ENCODE measurements around the gene AFAP1. TPM values are rescaled to one million over a fixed set of nuclear protein-coding genes. Genes with fewer than 3 reads are reported as not detected.

Gene AFAP1
- total RNA-seq, 4 donors from 2014 or later: 4.4 to 16.6 (median 10.7) TPM

DNA sequence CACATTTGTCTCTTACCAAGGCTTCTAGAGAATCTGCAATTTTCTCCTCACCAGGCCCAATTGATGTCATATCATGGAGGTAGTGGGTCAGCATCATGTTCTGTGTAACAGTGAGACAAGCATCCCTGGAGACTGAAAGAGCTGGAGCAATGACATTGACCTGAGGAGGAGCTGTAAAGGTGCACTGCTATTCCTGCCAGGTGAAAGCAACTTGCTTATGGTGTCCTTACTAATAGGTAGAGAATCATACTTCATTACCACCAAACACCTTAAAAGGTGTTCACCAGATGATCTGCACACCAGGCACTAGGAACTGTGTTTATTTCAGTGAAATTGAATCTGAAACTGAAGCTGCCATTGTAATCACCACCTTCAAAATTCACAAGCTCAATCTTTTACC is 188.7 kb downstream of the AFAP1 start:
- TF ChIP-seq POLR2A (IDR thresholded peaks at IDR 0.05): no peak
- TF ChIP-seq, protein P1, sequence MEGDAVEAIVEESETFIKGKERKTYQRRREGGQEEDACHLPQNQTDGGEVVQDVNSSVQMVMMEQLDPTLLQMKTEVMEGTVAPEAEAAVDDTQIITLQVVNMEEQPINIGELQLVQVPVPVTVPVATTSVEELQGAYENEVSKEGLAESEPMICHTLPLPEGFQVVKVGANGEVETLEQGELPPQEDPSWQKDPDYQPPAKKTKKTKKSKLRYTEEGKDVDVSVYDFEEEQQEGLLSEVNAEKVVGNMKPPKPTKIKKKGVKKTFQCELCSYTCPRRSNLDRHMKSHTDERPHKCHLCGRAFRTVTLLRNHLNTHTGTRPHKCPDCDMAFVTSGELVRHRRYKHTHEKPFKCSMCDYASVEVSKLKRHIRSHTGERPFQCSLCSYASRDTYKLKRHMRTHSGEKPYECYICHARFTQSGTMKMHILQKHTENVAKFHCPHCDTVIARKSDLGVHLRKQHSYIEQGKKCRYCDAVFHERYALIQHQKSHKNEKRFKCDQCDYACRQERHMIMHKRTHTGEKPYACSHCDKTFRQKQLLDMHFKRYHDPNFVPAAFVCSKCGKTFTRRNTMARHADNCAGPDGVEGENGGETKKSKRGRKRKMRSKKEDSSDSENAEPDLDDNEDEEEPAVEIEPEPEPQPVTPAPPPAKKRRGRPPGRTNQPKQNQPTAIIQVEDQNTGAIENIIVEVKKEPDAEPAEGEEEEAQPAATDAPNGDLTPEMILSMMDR (IDR thresholded peaks at IDR 0.05): no peak
- Histone ChIP-seq H3K9me3 (no peaks in the 10 kb centered on the region), H3K4me1 (peaks cover 0 to 30% (median 9%) of the 10 kb centered on the region in 3 donors), H3K36me3 (no peaks in the 10 kb centered on the region), H3K4me3 (no peak overlapping the region), H3K27me3 (peaks cover 0 to 61% (median 0%) of the 10 kb centered on the region in 4 donors), H3K27ac (no peak overlapping the region)
- intact Hi-C loops (cut with DNase I): no loop called here
- DNase-seq: no peak

DNA sequence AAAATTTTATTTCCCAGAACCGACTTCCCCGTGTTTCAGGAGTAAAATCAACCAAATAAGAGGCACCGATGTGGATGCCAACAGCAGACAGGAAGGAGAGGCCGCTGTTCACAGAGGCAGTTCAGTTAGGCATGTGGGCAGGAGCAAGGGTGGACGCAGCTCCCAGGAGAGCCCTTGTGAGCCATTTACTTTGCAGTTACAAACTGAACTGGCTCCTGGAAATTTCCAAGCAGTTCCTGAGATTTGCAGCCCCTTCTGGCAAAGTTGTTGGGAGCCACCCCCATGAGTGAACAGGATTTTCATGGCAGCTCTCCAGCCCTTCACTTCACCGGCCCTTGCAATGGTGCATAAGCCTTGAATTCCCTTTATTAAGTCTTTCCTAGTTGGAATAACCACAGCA is 189.1 kb downstream of the AFAP1 start:
- H3K9me3 ChIP-seq: no peaks in the 10 kb centered on the region
- peaks cover 0 to 30% (median 9%) of the 10 kb centered on the region in 3 donors for H3K4me1 ChIP-seq
- DNase-seq: no peak
- WGBS, 2 donors: 57 to 77% methylated on average over 6 of the region's 6 CpGs
- no peak for TF ChIP-seq POLR2A (IDR thresholded peaks at IDR 0.05)
- TF ChIP-seq, protein P1 (IDR thresholded peaks at IDR 0.05): no peak
- intact Hi-C loops (cut with DNase I): no loop called here
- H3K4me3 ChIP-seq: no peak overlapping the region
- H3K36me3 ChIP-seq: no peaks in the 10 kb centered on the region
- H3K27me3 ChIP-seq: peaks cover 0 to 65% (median 0%) of the 10 kb centered on the region in 4 donors
- no peak overlapping the region for H3K27ac ChIP-seq

DNA sequence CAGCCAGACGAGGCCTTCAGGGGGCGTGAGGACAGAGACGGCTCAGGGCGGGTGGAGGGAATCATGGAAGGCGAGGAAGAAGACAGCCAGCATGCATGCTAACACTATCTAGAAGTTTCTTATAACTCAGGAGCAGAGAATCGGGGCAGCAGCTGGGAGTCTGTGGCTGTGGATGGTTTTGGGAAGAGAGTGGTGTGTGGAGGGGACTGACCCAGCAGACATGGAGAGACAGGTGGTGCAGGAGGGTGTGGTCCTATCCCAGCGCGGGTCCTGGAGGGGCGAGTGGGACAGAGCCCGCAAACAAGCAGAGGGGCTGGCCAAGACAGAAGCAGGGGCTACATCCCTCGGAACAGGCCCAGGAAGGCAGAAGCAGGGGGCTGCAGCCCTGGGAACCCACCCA is 192.1 kb downstream of the AFAP1 start:
- peaks cover 0 to 75% (median 0%) of the 10 kb centered on the region in 4 donors for H3K27me3 ChIP-seq
- no peaks in the 10 kb centered on the region for H3K36me3 ChIP-seq
- no peaks in the 10 kb centered on the region for H3K9me3 ChIP-seq
- intact Hi-C loops (cut with DNase I): no loop called here
- no peak overlapping the region for H3K27ac ChIP-seq
- H3K4me1 ChIP-seq: peaks cover 0 to 12% (median 3%) of the 10 kb centered on the region in 3 donors
- 87 to 95% methylated on average over 7 to 11 of the region's 11 CpGs for WGBS, 2 donors
- DNase-seq: no peak
- no peak overlapping the region for H3K4me3 ChIP-seq
- TF ChIP-seq POLR2A (IDR thresholded peaks at IDR 0.05): no peak
- TF ChIP-seq, protein P1 (IDR thresholded peaks at IDR 0.05): no peak

DNA sequence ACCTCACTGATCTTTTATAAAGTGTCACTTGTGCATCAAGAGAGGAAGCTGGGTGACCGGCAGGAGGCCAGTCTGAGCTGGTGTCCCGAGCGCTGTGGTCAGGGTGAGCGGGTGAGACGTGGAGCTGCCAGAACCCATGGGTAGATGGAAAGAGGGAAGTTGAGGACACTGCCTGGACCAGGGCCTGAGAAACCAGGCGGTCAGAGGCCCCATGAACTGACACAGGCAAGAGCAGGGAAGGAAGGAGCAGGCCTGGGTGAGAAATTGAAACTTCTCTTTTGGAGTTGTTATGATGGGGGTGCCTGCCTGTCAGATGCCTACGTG is 192.6 kb downstream of the AFAP1 start:
- intact Hi-C loops (cut with DNase I): no loop called here
- DNase-seq: no peak
- Histone ChIP-seq H3K4me1 (peaks cover 0 to 12% (median 3%) of the 10 kb centered on the region in 3 donors), H3K27ac (no peak overlapping the region), H3K9me3 (no peaks in the 10 kb centered on the region), H3K4me3 (no peak overlapping the region), H3K36me3 (no peaks in the 10 kb centered on the region), H3K27me3 (peaks cover 0 to 70% (median 0%) of the 10 kb centered on the region in 4 donors)
- 71 to 88% methylated on average over 5 of the region's 7 CpGs for WGBS, 2 donors
- TF ChIP-seq, protein P1 (IDR thresholded peaks at IDR 0.05): no peak
- no peak for TF ChIP-seq POLR2A (IDR thresholded peaks at IDR 0.05)

DNA sequence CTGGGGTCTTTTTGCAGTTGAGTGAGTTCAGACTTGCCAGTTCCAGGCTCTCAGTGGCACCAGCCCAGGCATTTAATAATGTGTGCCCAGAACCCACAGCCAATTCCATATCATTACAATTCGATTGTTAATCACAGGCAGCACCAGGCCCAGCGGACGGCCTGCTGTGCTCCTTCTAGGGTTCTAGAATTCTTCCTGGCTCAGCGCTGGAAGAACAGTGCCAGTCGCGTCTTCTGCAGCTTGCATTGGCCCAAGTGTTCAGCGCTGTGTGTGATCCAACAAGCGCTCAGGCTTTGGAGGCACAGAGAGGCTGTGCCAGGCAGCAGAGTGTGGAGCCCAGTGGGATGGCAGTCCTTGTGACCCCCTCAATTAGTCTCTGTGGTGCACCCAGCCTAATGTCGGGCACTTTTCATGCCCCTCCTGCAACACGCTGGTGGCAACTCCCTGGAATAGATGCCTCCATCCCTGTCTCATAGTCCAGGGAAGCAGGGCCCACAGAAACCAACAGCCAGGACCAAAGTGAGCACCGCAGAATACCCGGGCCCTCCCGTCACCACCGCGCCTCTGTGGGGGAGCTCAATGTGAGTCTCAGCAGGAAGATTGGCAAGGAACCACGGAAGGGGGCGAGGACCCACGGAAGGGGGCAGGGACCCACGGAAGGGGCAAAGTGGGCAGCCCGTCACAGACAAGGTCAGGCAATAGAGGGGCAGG is 193.2 kb downstream of the AFAP1 start:
- Histone ChIP-seq H3K27me3 (peaks cover 0 to 65% (median 0%) of the 10 kb centered on the region in 4 donors), H3K36me3 (no peaks in the 10 kb centered on the region), H3K4me1 (peaks cover 0 to 12% (median 3%) of the 10 kb centered on the region in 3 donors), H3K9me3 (no peaks in the 10 kb centered on the region), H3K4me3 (no peak overlapping the region), H3K27ac (no peak overlapping the region)
- TF ChIP-seq POLR2A (IDR thresholded peaks at IDR 0.05): no peak
- TF ChIP-seq, protein P1 (IDR thresholded peaks at IDR 0.05): no peak
- 94 to 99% methylated on average over 4 to 10 of the region's 20 CpGs for WGBS, 2 donors
- DNase-seq: no peak
- intact Hi-C loops (cut with DNase I): no loop called here

Data from esophagus squamous epithelium (tissue), 5 donors.